Measurements from ENCODE around the gene TAS2R39. TPM values are rescaled to one million over a fixed set of nuclear protein-coding genes. Genes with fewer than 3 reads are reported as not detected.

Gene TAS2R39
- total RNA-seq, 1 donor from 2014 or later: not detected

DNA sequence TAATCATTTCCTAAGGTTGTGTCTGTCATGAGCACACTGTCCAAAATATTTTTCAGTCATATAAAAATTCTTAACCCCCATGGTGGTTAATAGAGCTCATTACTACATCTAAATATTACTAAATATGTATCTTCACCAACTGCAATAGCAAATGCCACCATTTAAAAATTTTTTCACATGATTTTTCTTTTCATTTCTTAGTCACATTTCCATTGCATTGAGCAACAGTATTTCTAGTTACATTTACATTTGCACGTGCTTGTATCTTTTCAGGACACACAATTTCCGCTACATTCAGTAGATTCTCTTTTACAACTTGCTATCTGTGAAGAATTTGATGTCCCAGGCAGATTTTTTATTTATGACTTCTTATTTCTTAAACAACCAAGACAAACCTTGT is 33.5 kb downstream of the TAS2R39 start:
- DNase-seq: no peak

DNA sequence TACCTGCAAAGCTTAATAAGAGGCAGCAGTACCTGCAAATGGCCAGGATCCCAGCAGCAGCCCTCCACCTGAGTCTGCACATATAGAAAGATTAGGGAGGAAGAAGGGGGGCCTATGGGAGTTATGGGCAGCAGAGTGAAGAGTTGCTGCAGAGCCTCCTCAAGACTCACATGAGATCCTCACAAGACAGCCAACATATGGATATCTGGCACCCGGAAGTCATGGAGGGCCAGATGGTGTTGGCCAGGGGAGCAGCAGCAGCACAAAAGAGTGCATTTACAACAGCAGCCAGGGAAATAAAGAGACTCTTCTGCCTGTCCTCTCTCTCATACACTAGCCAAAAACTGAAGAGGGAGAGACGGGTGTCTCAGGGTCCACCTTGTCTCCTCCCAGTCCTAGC is 34.6 kb downstream of the TAS2R39 start:
- no peak for DNase-seq

GRCh38 chr7:143221286-143221685 is 38.1 kb downstream of the TAS2R39 start:
- DNase-seq: no peak

DNA sequence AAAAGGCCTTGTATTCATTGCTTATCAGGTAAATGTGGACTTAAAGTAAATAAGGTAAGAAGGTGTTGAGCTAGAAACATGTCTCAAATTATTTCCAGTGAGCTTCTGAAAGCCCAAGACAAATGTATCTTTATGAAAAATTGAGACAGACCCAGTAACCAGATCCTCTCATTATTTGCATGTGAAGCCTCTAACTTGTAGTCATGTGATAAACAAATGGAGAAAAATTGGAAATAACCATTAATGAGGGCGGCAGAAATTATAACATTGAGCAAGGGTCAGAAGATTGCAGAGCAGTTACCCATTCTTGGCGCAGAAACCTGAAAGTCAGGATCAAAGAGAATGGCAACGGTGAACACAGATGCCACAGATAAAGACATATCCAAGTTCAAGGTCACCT is 38.5 kb downstream of the TAS2R39 start, which contains the start of gene TAS2R40:
TSS of gene TAS2R40 (plus strand) at position 301 of the 400 bp plus-strand sequence. CDS start at position 343, 42 bp downstream.
- DNase-seq: no peak

- DNase-seq: no peak
Observed at GRCh38 chr7:143222782-143223181, 39.6 kb downstream of the TAS2R39 start.

DNA sequence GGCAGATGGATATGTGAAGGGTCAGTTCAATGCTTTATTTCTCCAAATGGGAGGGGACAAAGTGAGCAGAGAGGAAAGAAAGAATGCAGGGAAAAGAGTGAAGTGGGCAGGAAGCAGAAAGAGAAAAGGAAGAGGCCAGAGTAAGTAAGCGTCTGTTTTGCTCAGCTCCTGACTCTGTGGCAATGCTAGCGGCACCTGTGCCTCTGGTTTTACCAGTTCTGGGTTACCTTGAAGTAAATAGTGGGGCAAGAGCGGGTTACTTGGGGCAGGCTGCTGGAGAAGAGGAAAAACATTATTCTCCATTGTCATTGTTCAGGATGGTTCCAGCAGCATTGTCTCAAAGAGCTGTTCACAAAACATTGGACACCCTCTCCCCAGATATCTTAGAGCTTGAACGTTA is 40.6 kb downstream of the TAS2R39 start:
- DNase-seq: no peak

DNA sequence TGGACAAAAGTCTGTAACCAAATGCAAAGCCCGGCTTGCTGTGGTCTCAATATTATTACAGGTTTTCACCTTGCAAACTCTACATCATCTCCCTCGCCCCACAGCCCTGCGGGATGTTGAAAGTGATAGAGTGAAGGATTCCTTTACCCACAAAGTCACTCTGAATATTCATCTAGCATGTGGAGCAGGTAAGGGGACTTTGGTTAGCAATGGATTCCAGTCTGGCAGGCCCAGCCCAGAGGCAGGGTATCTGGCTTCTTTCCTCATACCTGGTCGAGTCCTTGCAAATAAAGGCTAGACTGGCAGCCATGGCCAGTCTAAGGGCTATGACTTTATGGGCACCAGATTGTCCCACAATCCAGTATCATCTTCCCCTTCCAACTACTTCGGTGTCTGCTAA is 41.8 kb downstream of the TAS2R39 start:
- DNase-seq: no peak

GRCh38 chr7:143227806-143228205 is 44.6 kb downstream of the TAS2R39 start:
- DNase-seq: no peak

GRCh38 chr7:143229054-143229790 is 46.0 kb downstream of the TAS2R39 start:
- no peak for DNase-seq

DNA sequence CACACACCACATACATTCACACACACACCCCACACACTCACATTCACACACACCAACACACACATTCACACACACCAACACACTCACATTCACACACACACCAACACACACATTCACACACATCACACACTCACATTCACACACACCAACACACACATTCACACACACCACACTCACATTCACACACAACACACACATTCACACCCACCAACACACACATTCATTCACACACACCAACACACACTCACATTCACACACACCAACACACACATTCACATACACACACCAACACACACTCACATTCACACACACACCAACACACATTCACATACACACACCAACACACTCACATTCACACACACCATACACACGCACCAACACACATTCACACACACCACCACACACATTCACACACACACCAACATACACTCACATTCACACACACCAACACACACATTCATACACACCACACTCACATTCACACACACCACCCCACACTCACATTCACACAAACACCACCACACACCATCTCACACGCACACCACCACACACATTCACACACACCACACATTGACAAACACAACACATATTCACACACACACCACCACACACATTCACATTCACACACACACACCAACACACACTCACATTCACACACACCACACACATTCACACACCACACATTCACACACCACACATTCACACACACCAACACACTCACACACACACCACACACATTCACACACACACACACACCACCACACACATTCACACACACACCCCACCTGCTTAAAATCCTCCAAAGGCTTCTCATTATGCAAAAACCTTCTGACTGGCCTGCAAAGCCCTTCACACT is 47.6 kb downstream of the TAS2R39 start:
- no peak for DNase-seq

Small RNA genes lying within 50 kb of the gene (small RNA-seq; reads per million reads assigned to genes)
- gene AC073342.3: not detected

Other genes starting within 250 kb of the TAS2R39 start
- 0.31 TPM for gene TRPV5, start 249.7 kb upstream of the TAS2R39 start, total RNA-seq
- not detected for gene LLCFC1, start 243.9 kb upstream of the TAS2R39 start, total RNA-seq
- gene KEL, start 221.1 kb upstream of the TAS2R39 start, total RNA-seq: 3.0 TPM
- gene OR9A2, start 156.3 kb upstream of the TAS2R39 start, total RNA-seq: 1.1 TPM
- gene OR6V1, start 131.1 kb upstream of the TAS2R39 start, total RNA-seq: not detected
- gene PIP, start 51.3 kb upstream of the TAS2R39 start, total RNA-seq: not detected
- not detected for gene TAS2R40, start 38.6 kb downstream of the TAS2R39 start, total RNA-seq
- 36.0 TPM for gene GSTK1, start 80.0 kb downstream of the TAS2R39 start, total RNA-seq
- 0.31 TPM for gene TMEM139, start 101.5 kb downstream of the TAS2R39 start, total RNA-seq
- gene CASP2, start 104.9 kb downstream of the TAS2R39 start, total RNA-seq: 20.7 TPM
- under 0.01 TPM for gene CLCN1, start 132.7 kb downstream of the TAS2R39 start, total RNA-seq
- 91.1 TPM for gene FAM131B, start 179.3 kb downstream of the TAS2R39 start, total RNA-seq
- gene ZYX, start 197.9 kb downstream of the TAS2R39 start, total RNA-seq: 9.4 TPM
- gene EPHA1, start 225.4 kb downstream of the TAS2R39 start, total RNA-seq: not detected

All from occipital lobe (tissue), 3 donors.